Ectodermal cell (in vitro differentiated cells): Measurements from ENCODE around the gene SMOC2.

Source experiments
- H3K27ac ChIP-seq: 2 replicates; pipeline ENCODE4 v1.7.0; 2013; ENCODE audit warnings: mild to moderate bottlenecking, low read depth, low read length; ENCODE audit not compliant: insufficient read depth, poor library complexity, severe bottlenecking
- H3K27me3 ChIP-seq: 2 replicates; pipeline ENCODE4 v1.7.0; 2013; ENCODE audit warnings: mild to moderate bottlenecking, low read length; ENCODE audit not compliant: insufficient read depth, control insufficient read depth, poor library complexity, severe bottlenecking
- H3K36me3 ChIP-seq: one replicate; pipeline ENCODE4 v1.7.0; 2013; ENCODE audit warnings: low read length; ENCODE audit not compliant: control insufficient read depth, insufficient read depth
- H3K4me1 ChIP-seq: one replicate; pipeline ENCODE4 v1.7.0; 2013; ENCODE audit warnings: low read length; ENCODE audit not compliant: control insufficient read depth, insufficient read depth
- H3K4me3 ChIP-seq: 2 replicates; pipeline ENCODE4 v1.7.0; 2013; ENCODE audit warnings: low read depth, low read length, control low read depth; ENCODE audit not compliant: insufficient read depth
- H3K9me3 ChIP-seq: 2 replicates; pipeline ENCODE4 v1.7.0; 2013; ENCODE audit warnings: mild to moderate bottlenecking, low read length, moderate library complexity; ENCODE audit not compliant: control insufficient read depth
- WGBS, 2 experiments: methylation state at CpG; one replicate each; pipeline ENCODE4 v1.1.7; 2013; ENCODE audit warnings: missing lambda C conversion rate in 2 of 2; 5-methylcytosine and 5-hydroxymethylcytosine counted together

The SMOC2 gene

DNA sequence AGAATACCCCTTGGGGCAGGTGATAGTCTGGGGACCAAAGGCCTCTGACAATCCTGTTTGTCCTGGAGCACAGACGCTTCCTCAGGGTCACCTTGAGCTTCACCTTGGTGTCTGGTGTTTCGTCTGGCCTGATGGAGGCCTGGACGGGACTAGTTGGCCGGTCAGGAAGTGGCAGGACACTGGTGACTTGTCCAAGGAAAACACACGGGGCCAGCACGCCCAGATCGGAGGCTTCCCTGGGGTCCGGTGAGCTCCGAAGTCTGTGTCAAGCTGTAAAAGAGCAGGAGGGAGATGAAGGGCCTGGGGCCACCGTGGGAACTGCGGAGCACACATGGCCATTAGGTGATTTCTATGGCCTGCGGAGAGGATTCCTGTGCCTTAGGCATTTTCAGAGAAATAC is 67.9 kb downstream of the SMOC2 start:
- H3K27me3 ChIP-seq: no peaks in the 10 kb centered on the region
- H3K4me1 ChIP-seq: no peaks in the 10 kb centered on the region
- H3K9me3 ChIP-seq: no peaks in the 10 kb centered on the region
- no peak overlapping the region for H3K27ac ChIP-seq
- no peak overlapping the region for H3K4me3 ChIP-seq
- 93 to 94% methylated on average over 12 of the region's 12 CpGs for WGBS, 2 experiments
- no peaks in the 10 kb centered on the region for H3K36me3 ChIP-seq

DNA sequence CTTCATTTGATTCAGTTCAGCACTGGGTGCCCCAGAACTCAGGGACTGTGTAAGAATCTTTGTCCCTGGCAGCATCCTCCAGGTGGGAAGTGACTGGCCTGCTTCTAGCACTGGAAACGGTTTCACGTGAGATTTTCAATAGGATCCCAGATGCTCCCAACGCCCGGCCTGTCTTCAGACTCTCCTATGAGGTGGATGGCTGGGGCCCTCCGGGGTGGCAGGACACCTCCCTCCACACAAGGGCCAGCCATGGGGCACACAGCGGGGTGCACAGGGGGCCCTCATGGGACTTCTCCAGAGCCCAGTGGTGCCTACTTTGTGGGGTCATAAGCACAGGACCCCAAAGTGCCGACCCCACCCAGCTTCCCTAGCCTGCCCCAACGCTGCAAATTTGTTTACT is 72.8 kb downstream of the SMOC2 start:
- no peak overlapping the region for H3K4me3 ChIP-seq
- no peaks in the 10 kb centered on the region for H3K36me3 ChIP-seq
- H3K27me3 ChIP-seq: no peaks in the 10 kb centered on the region
- H3K9me3 ChIP-seq: no peaks in the 10 kb centered on the region
- WGBS, 2 experiments: 70% methylated on average over 8 of the region's 8 CpGs
- H3K4me1 ChIP-seq: no peaks in the 10 kb centered on the region
- H3K27ac ChIP-seq: no peak overlapping the region

DNA sequence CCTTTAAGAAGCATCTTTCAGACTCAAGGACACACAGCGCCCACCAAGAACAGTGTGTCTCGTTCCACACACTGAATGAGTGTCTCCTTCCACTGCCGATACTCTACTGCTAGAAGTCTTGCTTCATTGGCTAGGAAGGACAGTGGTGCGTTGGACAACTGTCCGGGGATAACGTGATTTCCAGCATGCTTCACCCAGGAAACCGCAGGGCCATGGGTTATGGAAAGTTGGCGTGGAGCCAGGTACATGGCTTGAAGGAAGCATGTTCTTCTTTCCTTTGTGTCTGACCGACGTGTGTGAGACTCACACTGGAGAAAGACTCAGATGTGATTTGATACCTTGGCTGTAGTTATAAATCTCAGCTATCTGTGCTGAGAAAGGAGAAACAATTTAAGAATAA is 73.2 kb downstream of the SMOC2 start:
- Histone ChIP-seq H3K36me3 (no peaks in the 10 kb centered on the region), H3K4me3 (no peak overlapping the region), H3K4me1 (no peaks in the 10 kb centered on the region), H3K9me3 (no peaks in the 10 kb centered on the region), H3K27ac (no peak overlapping the region), H3K27me3 (no peaks in the 10 kb centered on the region)
- WGBS, 2 experiments: 78% methylated on average over 8 to 10 of the region's 10 CpGs

DNA sequence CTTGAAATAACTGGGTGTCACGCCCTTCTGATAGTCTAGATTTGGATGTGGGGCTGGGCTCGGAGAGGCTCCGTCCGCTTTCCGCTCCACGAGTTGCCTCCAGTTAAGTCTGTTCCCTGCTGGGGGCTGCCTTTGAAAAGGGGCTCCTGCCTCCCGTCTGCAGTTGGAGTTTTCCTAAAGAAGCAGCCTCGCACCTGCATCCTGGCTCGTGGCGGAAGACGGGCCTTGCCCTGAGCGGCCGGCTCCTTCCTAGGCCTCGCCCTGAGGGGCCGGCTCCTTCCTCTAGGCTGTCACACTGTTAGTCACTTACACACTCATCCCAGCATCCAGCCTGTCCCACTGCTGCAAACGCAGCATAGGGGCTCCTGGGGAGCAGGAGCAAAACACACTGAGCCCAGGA is 74.4 kb downstream of the SMOC2 start:
- H3K27ac ChIP-seq: no peak overlapping the region
- no peak overlapping the region for H3K4me3 ChIP-seq
- H3K36me3 ChIP-seq: no peaks in the 10 kb centered on the region
- no peaks in the 10 kb centered on the region for H3K4me1 ChIP-seq
- H3K9me3 ChIP-seq: no peaks in the 10 kb centered on the region
- H3K27me3 ChIP-seq: no peaks in the 10 kb centered on the region
- WGBS, 2 experiments: 56 to 60% methylated on average over 16 of the region's 16 CpGs

DNA sequence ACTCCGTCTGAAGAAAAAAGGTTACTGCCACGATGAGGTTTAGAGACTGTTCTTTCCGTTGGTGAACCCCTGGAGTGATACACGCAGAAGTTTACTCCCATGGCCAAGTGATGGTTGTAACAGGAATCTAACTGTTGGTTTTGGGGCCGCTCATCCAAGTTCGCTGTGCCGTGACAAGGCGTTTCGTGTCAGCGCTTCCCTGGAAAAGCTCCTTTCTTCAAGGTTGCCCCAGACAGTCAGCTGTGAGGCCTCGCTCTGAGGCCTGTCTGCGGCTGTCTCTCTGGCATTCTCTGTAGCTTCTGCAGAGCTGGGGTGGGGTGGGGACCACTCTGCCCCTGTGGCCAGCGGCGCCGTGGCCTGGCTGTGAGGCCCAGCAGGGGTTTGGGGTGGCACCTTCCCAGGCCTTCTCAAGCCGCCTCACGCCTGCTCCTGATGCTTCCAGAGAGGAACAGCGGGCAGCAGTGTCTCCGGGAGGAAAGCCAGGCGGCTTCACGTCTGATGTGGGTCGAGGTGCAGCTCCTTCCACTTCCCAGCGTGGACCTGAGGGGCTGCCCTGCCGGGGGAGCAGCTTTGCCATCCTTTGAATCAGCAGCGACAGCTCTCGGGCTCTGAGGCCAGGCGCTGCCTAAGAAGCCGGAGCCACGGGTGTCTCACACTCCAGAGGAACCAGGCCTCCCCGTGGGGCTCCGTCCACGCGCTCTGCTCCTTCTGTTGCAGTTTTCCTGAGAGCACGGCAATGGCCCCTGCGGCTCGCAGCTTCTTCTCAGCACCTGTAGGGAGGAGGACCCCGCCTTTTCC is 76.2 kb downstream of the SMOC2 start:
- Histone ChIP-seq H3K36me3 (no peaks in the 10 kb centered on the region), H3K27ac (no peak overlapping the region), H3K4me3 (no peak overlapping the region), H3K9me3 (no peaks in the 10 kb centered on the region), H3K27me3 (no peaks in the 10 kb centered on the region), H3K4me1 (no peaks in the 10 kb centered on the region)
- WGBS, 2 experiments: 91 to 92% methylated on average over 37 of the region's 37 CpGs

DNA sequence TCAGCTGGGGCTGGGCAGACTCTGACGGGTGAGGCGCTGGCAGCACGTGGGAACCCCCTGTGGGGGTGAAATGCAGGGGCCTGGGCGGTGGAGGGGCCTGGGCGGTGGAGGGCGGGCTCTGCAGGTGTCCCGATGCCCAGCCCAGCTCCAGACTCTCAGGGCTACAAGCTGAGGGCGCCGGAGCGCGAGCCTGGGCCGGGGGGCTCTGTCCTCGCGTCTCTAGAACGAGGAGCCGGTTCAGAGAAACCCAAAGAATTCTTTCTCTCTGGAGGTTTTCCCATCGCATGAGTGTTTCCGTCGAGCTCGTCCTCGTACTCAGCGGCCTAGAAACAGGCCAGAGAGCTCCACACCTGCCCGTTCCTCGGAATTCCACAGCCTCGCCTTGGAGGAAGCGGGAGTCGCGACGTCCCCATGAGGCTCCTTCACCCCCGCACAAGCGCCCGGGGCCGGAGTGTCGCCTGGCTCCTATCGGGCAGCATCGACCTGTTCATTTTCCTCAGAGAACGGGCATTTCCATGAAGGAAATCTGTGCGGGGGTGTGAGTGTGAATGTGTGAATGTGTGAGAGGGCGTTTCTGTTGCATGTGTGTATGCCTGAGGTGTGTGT is 76.9 kb downstream of the SMOC2 start:
- Histone ChIP-seq H3K36me3 (no peaks in the 10 kb centered on the region), H3K27me3 (no peaks in the 10 kb centered on the region), H3K4me1 (no peaks in the 10 kb centered on the region), H3K27ac (no peak overlapping the region), H3K4me3 (no peak overlapping the region), H3K9me3 (no peaks in the 10 kb centered on the region)
- 88 to 90% methylated on average over 39 of the region's 39 CpGs for WGBS, 2 experiments

DNA sequence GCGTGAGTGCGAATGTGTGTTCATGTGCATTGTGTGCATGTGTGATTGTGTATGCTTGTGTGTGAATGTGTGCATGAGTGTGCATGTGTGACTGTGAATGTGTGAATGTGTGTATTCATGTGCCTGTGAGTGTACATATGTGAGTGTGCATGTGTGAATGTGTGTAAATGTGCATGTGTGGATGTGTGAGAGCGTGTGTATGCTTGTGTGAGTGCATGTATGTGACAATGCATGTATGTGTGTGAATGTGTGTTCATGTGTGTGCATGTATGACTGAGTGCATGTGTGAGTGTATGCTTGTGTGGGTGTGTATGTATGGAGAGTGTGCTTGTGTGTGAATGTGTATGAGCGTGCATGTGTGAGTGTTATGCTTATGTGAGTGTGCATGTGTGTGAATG is 77.4 kb downstream of the SMOC2 start:
- no peak overlapping the region for H3K4me3 ChIP-seq
- 82 to 83% methylated on average over 4 of the region's 4 CpGs for WGBS, 2 experiments
- H3K36me3 ChIP-seq: no peaks in the 10 kb centered on the region
- H3K9me3 ChIP-seq: no peaks in the 10 kb centered on the region
- H3K27me3 ChIP-seq: no peaks in the 10 kb centered on the region
- H3K4me1 ChIP-seq: no peaks in the 10 kb centered on the region
- no peak overlapping the region for H3K27ac ChIP-seq

DNA sequence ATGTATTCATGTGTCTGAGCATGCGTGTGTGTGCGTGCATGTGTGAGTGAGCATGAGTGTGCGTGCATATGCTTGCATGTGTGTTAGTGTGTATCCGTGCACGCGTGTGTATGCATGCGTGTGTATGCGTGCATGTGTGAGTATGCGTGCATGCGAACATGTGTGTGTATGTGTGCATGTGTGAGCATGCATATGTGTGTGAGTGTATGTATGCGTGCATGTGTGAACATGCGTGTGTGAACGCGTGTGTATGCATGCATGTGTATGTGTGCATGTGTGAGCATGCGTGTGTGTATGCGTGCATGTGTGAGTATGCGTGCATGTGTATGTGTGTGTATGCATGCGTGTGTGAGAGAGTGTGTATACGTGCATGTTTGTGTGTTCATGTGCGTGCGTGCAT is 77.9 kb downstream of the SMOC2 start:
- H3K27ac ChIP-seq: no peak overlapping the region
- H3K36me3 ChIP-seq: no peaks in the 10 kb centered on the region
- H3K4me1 ChIP-seq: no peaks in the 10 kb centered on the region
- no peaks in the 10 kb centered on the region for H3K27me3 ChIP-seq
- 94 to 96% methylated on average over 21 of the region's 21 CpGs for WGBS, 2 experiments
- no peak overlapping the region for H3K4me3 ChIP-seq
- H3K9me3 ChIP-seq: no peaks in the 10 kb centered on the region

DNA sequence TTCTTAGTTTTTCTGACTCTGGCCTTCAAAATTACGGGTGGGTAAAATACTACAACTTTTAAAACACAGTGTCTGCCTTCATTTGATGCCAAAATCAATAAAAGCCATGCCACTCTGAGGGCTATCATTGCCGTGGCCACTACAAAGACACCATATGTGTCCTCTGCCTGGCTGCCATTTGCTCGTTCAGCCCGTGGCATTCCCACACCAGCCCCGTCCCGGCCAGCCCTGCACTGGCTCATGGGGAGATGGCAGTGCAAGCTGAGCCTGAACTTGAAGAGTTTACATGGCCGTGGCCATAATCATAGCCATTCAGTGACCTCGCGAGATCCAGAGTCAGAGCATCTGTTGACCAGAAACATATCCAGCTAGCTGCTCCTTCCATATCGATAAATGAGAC is 79.2 kb downstream of the SMOC2 start:
- Histone ChIP-seq H3K27ac (no peak overlapping the region), H3K4me1 (no peaks in the 10 kb centered on the region), H3K27me3 (no peaks in the 10 kb centered on the region), H3K9me3 (no peaks in the 10 kb centered on the region), H3K36me3 (no peaks in the 10 kb centered on the region), H3K4me3 (no peak overlapping the region)
- WGBS, 2 experiments: 93 to 95% methylated on average over 10 of the region's 10 CpGs

DNA sequence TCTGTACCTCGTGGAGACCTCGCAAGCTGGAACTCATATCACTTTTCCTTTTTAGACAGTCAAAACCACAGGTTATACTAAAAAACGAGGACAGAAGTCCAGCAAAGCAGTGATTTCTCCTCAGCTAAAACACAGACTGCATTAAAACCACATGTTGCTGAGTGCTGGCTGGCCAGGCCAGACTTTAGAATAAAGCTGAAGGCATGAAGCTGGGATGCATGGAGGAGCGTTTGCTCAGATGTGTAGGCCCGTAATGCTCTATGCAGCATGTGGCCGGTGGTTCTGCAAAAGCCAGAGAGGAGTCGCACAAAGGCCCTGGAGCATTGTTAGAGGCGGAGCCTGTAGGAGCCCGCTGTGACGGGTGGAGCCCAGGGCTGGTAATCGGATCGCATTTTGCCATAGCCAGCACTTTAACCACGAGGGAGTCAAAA is 83.6 kb downstream of the SMOC2 start:
- Histone ChIP-seq H3K4me1 (no peaks in the 10 kb centered on the region), H3K4me3 (no peak overlapping the region), H3K27ac (no peak overlapping the region), H3K9me3 (no peaks in the 10 kb centered on the region), H3K36me3 (no peaks in the 10 kb centered on the region), H3K27me3 (no peaks in the 10 kb centered on the region)
- 72 to 74% methylated on average over 13 of the region's 13 CpGs for WGBS, 2 experiments
